ENCODE measurements around the gene TOM1. TPM values are rescaled to one million over a fixed set of nuclear protein-coding genes. Genes with fewer than 3 reads are reported as not detected.

Gene TOM1
- total RNA-seq, 2 experiments from 2014 or later: 16.2 to 20.0 TPM

GRCh38 chr22:35367331-35367886 is 67.7 kb downstream of the TOM1 start:
- H3K4me1 Mint-ChIP-seq (ENCODE audit: low read depth): peaks cover 5% of the 10 kb centered on the region
- H3K36me3 Mint-ChIP-seq (ENCODE audit: low read depth): no peaks in the 10 kb centered on the region
- intact Hi-C loops (cut with micrococcal nuclease): no loop called here
- ATAC-seq (no peak), DNase-seq (no peak)
- TF ChIP-seq CTCF (IDR thresholded peaks at IDR 0.05): no peak
- peaks cover 25% of the 10 kb centered on the region for H3K27me3 Mint-ChIP-seq
- no peak overlapping the region for H3K4me3 Mint-ChIP-seq
- no peak overlapping the region for H3K27ac Mint-ChIP-seq
- no peaks in the 10 kb centered on the region for H3K9me3 Mint-ChIP-seq
- CTCF ChIA-PET: interaction anchor here (2.3 kb wide), 1 partner anchor 16 kb away, joined by 6 read pairs; no protein-coding TSS in a partner anchor
- POLR2A ChIA-PET: interaction anchor here (0.9 kb wide), 1 partner anchor 16 kb away, joined by 4 read pairs; no protein-coding TSS in a partner anchor

- H3K36me3 Mint-ChIP-seq (ENCODE audit: low read depth): no peaks in the 10 kb centered on the region
- DNase-seq (no peak), ATAC-seq (no peak)
- TF ChIP-seq CTCF (IDR thresholded peaks at IDR 0.05): no peak
- POLR2A ChIA-PET: interaction anchor here (0.9 kb wide), 1 partner anchor 17 kb away, joined by 4 read pairs; no protein-coding TSS in a partner anchor
- no peak overlapping the region for H3K4me3 Mint-ChIP-seq
- H3K27me3 Mint-ChIP-seq: peaks cover 25% of the 10 kb centered on the region
- H3K4me1 Mint-ChIP-seq (ENCODE audit: low read depth): peaks cover 5% of the 10 kb centered on the region
- no peaks in the 10 kb centered on the region for H3K9me3 Mint-ChIP-seq
- no peak overlapping the region for H3K27ac Mint-ChIP-seq
- CTCF ChIA-PET: no interaction called here
- intact Hi-C loops (cut with micrococcal nuclease): no loop called here
These were observed 68.7 kb downstream of the TOM1 start for GRCh38 chr22:35368386-35368785.

- intact Hi-C loops (cut with micrococcal nuclease): no loop called here
- no peaks in the 10 kb centered on the region for H3K9me3 Mint-ChIP-seq
- H3K4me3 Mint-ChIP-seq: no peak overlapping the region
- H3K27ac Mint-ChIP-seq: no peak overlapping the region
- POLR2A ChIA-PET: no interaction called here
- ATAC-seq (no peak), DNase-seq (no peak)
- H3K27me3 Mint-ChIP-seq: peaks cover 25% of the 10 kb centered on the region
- peaks cover 5% of the 10 kb centered on the region for H3K4me1 Mint-ChIP-seq (ENCODE audit: low read depth)
- no peak for TF ChIP-seq CTCF (IDR thresholded peaks at IDR 0.05)
- CTCF ChIA-PET: no interaction called here
- no peaks in the 10 kb centered on the region for H3K36me3 Mint-ChIP-seq (ENCODE audit: low read depth)
These were observed 70.3 kb downstream of the TOM1 start for GRCh38 chr22:35369996-35370395.

- Mint-ChIP-seq H3K9me3 (no peaks in the 10 kb centered on the region), H3K4me3 (no peak overlapping the region), H3K4me1 (ENCODE audit: low read depth) (peaks cover 17% of the 10 kb centered on the region), H3K27me3 (peaks cover 9% of the 10 kb centered on the region), H3K36me3 (ENCODE audit: low read depth) (no peaks in the 10 kb centered on the region), H3K27ac (no peak overlapping the region)
- ATAC-seq (no peak), DNase-seq (no peak)
- CTCF ChIA-PET: no interaction called here
- intact Hi-C loops (cut with micrococcal nuclease): no loop called here
- TF ChIP-seq CTCF (IDR thresholded peaks at IDR 0.05): no peak
- POLR2A ChIA-PET: interaction anchor here (0.8 to 1.1 kb wide), 2 partner anchors 28 to 29 kb away, joined by 3 read pairs; no protein-coding TSS in a partner anchor
These were observed 74.1 kb downstream of the TOM1 start for GRCh38 chr22:35373781-35374180.

- intact Hi-C loops (cut with micrococcal nuclease): no loop called here
- Mint-ChIP-seq H3K4me3 (no peak overlapping the region), H3K4me1 (ENCODE audit: low read depth) (peaks cover 17% of the 10 kb centered on the region), H3K9me3 (no peaks in the 10 kb centered on the region), H3K27ac (no peak overlapping the region), H3K27me3 (peaks cover 10% of the 10 kb centered on the region), H3K36me3 (ENCODE audit: low read depth) (no peaks in the 10 kb centered on the region)
- no peak for ATAC-seq
- DNase-seq: no peak
- ChIA-PET CTCF (interaction anchor here (1.4 to 1.7 kb wide), 2 partner anchors 24 to 749 kb away, joined by 3 to 8 read pairs; no protein-coding TSS in a partner anchor), POLR2A (no interaction called here)
- TF ChIP-seq CTCF (IDR thresholded peaks at IDR 0.05): no peak
These were observed 75.3 kb downstream of the TOM1 start for GRCh38 chr22:35375031-35375430.

All from activated CD8-positive, alpha-beta T cell treated with anti-CD3 and anti-CD28 coated beads for 36 hours (primary cell).